IMR-90 (cell line): Measurements from ENCODE around the gene KCNK3. TPM values are rescaled to one million over a fixed set of nuclear protein-coding genes. Genes with fewer than 3 reads are reported as not detected.

Source experiments
- ATAC-seq: fragments of 200-7000 bp; cut with Tn5 transposase; 2 replicates; pipeline ENCODE4 v1.9.1; 2020; ENCODE audit warnings: low read depth, mild to moderate bottlenecking, moderate library complexity
- BruUV-seq: library from RNA; stranded (reverse); fragments of 400-500 nt; replicated peaks from 2 replicates; lab custom pipeline; 2021; lab: Mats Ljungman, UMichigan
- CTCF ChIA-PET: fragments of 300-600 bp; formaldehyde crosslinking; extraction: SDS; loops from one replicate; lab custom pipeline; 2021; ENCODE audit warnings: antibody characterized with exemption; lab: Yijun Ruan, JAX
- POLR2A ChIA-PET: fragments of 300-600 bp; sonication (Branson Sonifier 250); formaldehyde crosslinking; loops from one replicate; lab custom pipeline; 2022; ENCODE audit warnings: antibody characterized with exemption; ENCODE audit not compliant: unreplicated experiment; lab: Charles Lee
- DNase-seq: peaks from one replicate; pipeline ENCODE4 v3.0.0; 2013
- H2AFZ ChIP-seq: replicated peaks from 2 replicates; pipeline ENCODE3; 2013; ENCODE audit warnings: low read length, mild to moderate bottlenecking; ENCODE audit not compliant: poor library complexity
- H2AK5ac ChIP-seq: 2 replicates; pipeline ENCODE4 v1.6.1; 2013; ENCODE audit warnings: low read depth, low read length, inconsistent platforms
- H2AK9ac ChIP-seq: replicated peaks from 2 replicates; pipeline ENCODE3; 2013; ENCODE audit warnings: mild to moderate bottlenecking, low read depth, low read length, moderate library complexity; ENCODE audit not compliant: poor library complexity
- H2BK120ac ChIP-seq: 2 replicates; pipeline ENCODE4 v1.6.1; 2013; ENCODE audit warnings: low read depth, low read length, inconsistent platforms
- H2BK15ac ChIP-seq: 3 replicates; pipeline ENCODE4 v1.6.1; 2013; ENCODE audit warnings: low read depth, low read length, inconsistent platforms
- H2BK20ac ChIP-seq: 2 replicates; pipeline ENCODE4 v1.6.1; 2013; ENCODE audit warnings: low read depth, mild to moderate bottlenecking, inconsistent platforms, low read length, moderate library complexity
- H2BK5ac ChIP-seq: 2 replicates; pipeline ENCODE4 v1.6.1; 2013; ENCODE audit warnings: mild to moderate bottlenecking, low read depth, low read length, inconsistent platforms; ENCODE audit not compliant: poor library complexity, severe bottlenecking
- H3K14ac ChIP-seq: replicated peaks from 2 replicates; pipeline ENCODE4 v1.6.1; 2013; ENCODE audit warnings: low read depth, low read length, inconsistent platforms
- H3K18ac ChIP-seq: 2 replicates; pipeline ENCODE4 v1.6.1; 2013; ENCODE audit warnings: low read depth, low read length, control low read depth
- H3K23ac ChIP-seq: 2 replicates; pipeline ENCODE4 v1.6.1; 2013; ENCODE audit warnings: low read depth, low read length, inconsistent platforms
- H3K27ac ChIP-seq: 2 replicates; pipeline ENCODE4 v1.5.1; 2013; ENCODE audit warnings: mild to moderate bottlenecking, control low read depth, low read length; ENCODE audit not compliant: insufficient read depth
- H3K27me3 ChIP-seq: 2 replicates; pipeline ENCODE4 v1.6.1; 2013; ENCODE audit warnings: low read length; ENCODE audit not compliant: control insufficient read depth, insufficient read depth
- H3K36me3 ChIP-seq: 2 replicates; pipeline ENCODE4 v1.6.1; 2013; ENCODE audit warnings: low read length, mixed read lengths; ENCODE audit not compliant: control insufficient read depth, insufficient read depth
- H3K4ac ChIP-seq: 2 replicates; pipeline ENCODE4 v1.6.1; 2013; ENCODE audit warnings: low read depth, low read length, inconsistent platforms
- H3K4me1 ChIP-seq: 2 replicates; pipeline ENCODE4 v1.6.1; 2013; ENCODE audit warnings: low read length, mixed read lengths; ENCODE audit not compliant: control insufficient read depth, insufficient read depth
- H3K4me2 ChIP-seq: 2 replicates; pipeline ENCODE4 v1.6.1; 2013; ENCODE audit warnings: low read depth, mild to moderate bottlenecking, control low read depth, low read length, moderate library complexity
- H3K4me3 ChIP-seq: 2 replicates; pipeline ENCODE4 v1.5.1; 2013; ENCODE audit warnings: low read depth, mild to moderate bottlenecking, control low read depth, low read length, moderate library complexity; ENCODE audit not compliant: insufficient read depth
- H3K56ac ChIP-seq: 2 replicates; pipeline ENCODE4 v1.6.1; 2013; ENCODE audit warnings: low read length, inconsistent platforms; ENCODE audit not compliant: insufficient read depth; ENCODE audit errors: extremely low read depth
- H3K79me1 ChIP-seq, 2 experiments: 2 replicates each; pipeline ENCODE4 v1.6.1; 2013; ENCODE audit warnings: low read length in 2 of 2, inconsistent platforms in 1 of 2, low read depth in 1 of 2
- H3K9ac ChIP-seq: 2 replicates; pipeline ENCODE4 v1.6.1; 2013; ENCODE audit warnings: low read depth, low read length, control low read depth
- H3K9me1 ChIP-seq: 2 replicates; pipeline ENCODE4 v1.6.1; 2013; ENCODE audit warnings: low read length, inconsistent platforms; ENCODE audit not compliant: insufficient read depth
- H3K9me3 ChIP-seq: 2 replicates; pipeline ENCODE4 v1.6.1; 2013; ENCODE audit warnings: low read length; ENCODE audit not compliant: control insufficient read depth, insufficient read depth
- H4K20me1 ChIP-seq: 2 replicates; pipeline ENCODE4 v1.6.1; 2013; ENCODE audit warnings: low read length, inconsistent platforms; ENCODE audit not compliant: insufficient read depth
- H4K5ac ChIP-seq: 2 replicates; pipeline ENCODE4 v1.6.1; 2013; ENCODE audit warnings: mild to moderate bottlenecking, low read depth, low read length, control low read depth
- H4K8ac ChIP-seq, 2 experiments: 2 replicates each; pipeline ENCODE4 v1.6.1; 2013; ENCODE audit warnings: low read depth in 2 of 2, low read length in 2 of 2, control low read depth in 1 of 2, inconsistent platforms in 1 of 2
- H4K91ac ChIP-seq: 2 replicates; pipeline ENCODE4 v1.6.1; 2013; ENCODE audit warnings: low read depth, low read length, inconsistent platforms; ENCODE audit not compliant: insufficient read depth
- BHLHE40 ChIP-seq: fragments of 150-350 bp; IDR thresholded peaks from 2 replicates; pipeline ENCODE4 v1.6.1; 2016; ENCODE audit warnings: mild to moderate bottlenecking, low read depth, low read length
- MXI1 ChIP-seq: IDR thresholded peaks from 2 replicates; pipeline ENCODE4 v1.6.1; 2012; ENCODE audit warnings: low read depth, mild to moderate bottlenecking, low read length, moderate library complexity, borderline replicate concordance
- NFE2L2 ChIP-seq: fragments of 150-350 bp; IDR thresholded peaks from 2 replicates; pipeline ENCODE4 v1.6.1; 2016; ENCODE audit warnings: low read depth, mild to moderate bottlenecking, low read length
- POLR2A ChIP-seq: IDR thresholded peaks from 2 replicates; pipeline ENCODE4 v1.6.1; 2012; ENCODE audit warnings: mild to moderate bottlenecking, low read depth, low read length
- RFX5 ChIP-seq: IDR thresholded peaks from 2 replicates; pipeline ENCODE4 v1.8.0; 2012; ENCODE audit warnings: low read depth, mild to moderate bottlenecking, low read length, moderate library complexity
- SMC3 ChIP-seq: fragments of 150-350 bp; IDR thresholded peaks from 2 replicates; pipeline ENCODE4 v1.6.1; 2016; ENCODE audit warnings: low read depth, mild to moderate bottlenecking, antibody characterized with exemption, low read length, moderate library complexity
- WGBS, 2 experiments: methylation state at CpG; one replicate each; pipeline versions ENCODE4 v1.1.5 to v1.1.7; 2013; ENCODE audit warnings: missing lambda C conversion rate in 2 of 2; ENCODE audit not compliant: insufficient read length in 1 of 2; ENCODE audit errors: extremely low coverage in 2 of 2; 5-methylcytosine and 5-hydroxymethylcytosine counted together
- dilution Hi-C: fragments of 300-500 bp; cut with HindIII; formaldehyde crosslinking; loops from one replicate; pipeline ENCODE4 v1.14.3; 2018; ENCODE audit warnings: low sequenced_read_pairs; ENCODE audit not compliant: unreplicated experiment
- in situ Hi-C: fragments of 300-500 bp; cut with MboI; formaldehyde crosslinking; loops from 3 replicates; pipeline ENCODE4 v1.14.3; 2019; ENCODE audit warnings: low sequenced_read_pairs, inconsistent platforms, mixed read lengths
- intact Hi-C: fragments of 100-400 bp; cut with micrococcal nuclease; formaldehyde crosslinking; loops from 2 replicates; pipeline ENCODE4 v1.10.0; 2022
- polyA plus RNA-seq, 3 experiments: library from polyadenylated mRNA; depleted of rRNA; stranded (reverse); fragments of >200 nt; gene quantifications; 2 replicates each; pipeline ENCODE4 v1.2.3, GENCODE V29; 2012; ENCODE audit warnings: low replicate concordance in 1 of 3
- total RNA-seq: library from RNA; depleted of rRNA; stranded (reverse); fragments of >200 nt; gene quantifications from 2 replicates; pipeline ENCODE4 v1.2.3, GENCODE V29; 2012

KCNK3 gene
- total and polyA plus RNA-seq, 2 of the 4 experiments (the other 2 are of a cell fraction): under 0.01 to 0.03 TPM

DNA sequence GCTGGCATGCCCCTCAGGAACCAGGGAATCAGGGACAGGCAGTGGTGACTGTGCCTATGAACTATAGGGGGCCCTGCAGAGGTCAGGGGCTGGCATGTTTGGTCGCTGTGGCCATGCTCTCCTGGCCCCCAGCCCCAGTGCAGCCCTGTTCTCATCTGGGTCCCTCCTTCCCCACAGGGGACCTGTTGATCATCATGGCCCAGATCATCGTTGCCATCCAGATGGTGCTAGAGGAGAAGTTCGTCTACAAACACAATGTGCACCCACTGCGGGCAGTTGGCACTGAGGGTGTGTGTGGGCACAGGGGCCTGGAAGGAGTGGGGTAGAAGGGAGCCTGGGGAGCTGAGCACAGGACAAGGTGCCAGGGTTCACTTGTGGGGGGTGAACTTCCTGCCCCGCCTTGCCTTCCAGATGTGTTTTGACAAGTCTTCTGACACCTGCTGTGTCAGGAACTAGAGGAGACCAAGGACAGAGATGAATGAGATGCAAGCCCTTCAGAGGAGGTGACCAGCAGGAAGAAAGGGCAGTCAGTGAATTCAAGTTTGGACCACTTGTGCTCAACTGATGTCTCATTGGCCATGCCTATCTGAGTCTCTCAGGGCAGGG lies 83.8 kb downstream of the KCNK3 start:
- peaks cover 61% of the 10 kb centered on the region for H3K36me3 ChIP-seq
- H4K8ac ChIP-seq: no peak overlapping the region
- ChIA-PET CTCF (no interaction called here), POLR2A (no interaction called here)
- no peak overlapping the region for H2AK9ac ChIP-seq
- H3K18ac ChIP-seq: no peak overlapping the region
- no peak overlapping the region for H3K4me2 ChIP-seq
- no peak for DNase-seq
- BruUV-seq: no TSS peak
- WGBS, 2 experiments: 84% methylated on average over 3 of the region's 5 CpGs; no CpG with 5 or more reads in 1 of the 2 experiments
- H4K91ac ChIP-seq: no peak overlapping the region
- no peaks in the 10 kb centered on the region for H3K27me3 ChIP-seq
- no peak overlapping the region for H3K4ac ChIP-seq
- dilution Hi-C loops (no loop called here), in situ Hi-C loops (no loop called here), intact Hi-C loops (no loop called here)
- no peaks in the 10 kb centered on the region for H3K9me3 ChIP-seq
- H2BK5ac ChIP-seq: no peak overlapping the region
- no peak overlapping the region for H2BK20ac ChIP-seq
- H2AFZ ChIP-seq: no peak overlapping the region
- no peak overlapping the region for H3K56ac ChIP-seq
- H3K79me1 ChIP-seq: peaks cover 31 to 50% of the 10 kb centered on the region in 2 experiments
- H4K5ac ChIP-seq: no peak overlapping the region
- no peak overlapping the region for H3K14ac ChIP-seq
- H3K4me3 ChIP-seq: no peak overlapping the region
- no peak overlapping the region for H2AK5ac ChIP-seq
- H3K9me1 ChIP-seq: peaks cover 31% of the 10 kb centered on the region
- H3K23ac ChIP-seq: no peak overlapping the region
- H3K4me1 ChIP-seq: peaks cover 12% of the 10 kb centered on the region
- no peak overlapping the region for H2BK120ac ChIP-seq
- H3K9ac ChIP-seq: no peak overlapping the region
- TF ChIP-seq NFE2L2 (no peak), MXI1 (no peak), RFX5 (no peak), BHLHE40 (no peak), SMC3 (no peak), POLR2A (no peak)
- H3K27ac ChIP-seq: no peak overlapping the region
- no peak for ATAC-seq
- H2BK15ac ChIP-seq: no peak overlapping the region
- peaks cover 45% of the 10 kb centered on the region for H4K20me1 ChIP-seq
